Measurements from ENCODE around the gene CYGB.

CYGB gene

GRCh38 chr17:76550712-76551615, 13.5 kb upstream of the CYGB start:
- DNase-seq (ENCODE audit: low read depth): no peak

- no peak for DNase-seq (ENCODE audit: low read depth)
Observed at GRCh38 chr17:76549539-76549938, 12.0 kb upstream of the CYGB start.

GRCh38 chr17:76549215-76549518, 11.7 kb upstream of the CYGB start:
- no peak for DNase-seq (ENCODE audit: low read depth)

GRCh38 chr17:76548378-76549214, 11.1 kb upstream of the CYGB start:
- DNase-seq (ENCODE audit: low read depth): no peak

GRCh38 chr17:76547642-76548202, 10.2 kb upstream of the CYGB start:
- no peak for DNase-seq (ENCODE audit: low read depth)

DNA sequence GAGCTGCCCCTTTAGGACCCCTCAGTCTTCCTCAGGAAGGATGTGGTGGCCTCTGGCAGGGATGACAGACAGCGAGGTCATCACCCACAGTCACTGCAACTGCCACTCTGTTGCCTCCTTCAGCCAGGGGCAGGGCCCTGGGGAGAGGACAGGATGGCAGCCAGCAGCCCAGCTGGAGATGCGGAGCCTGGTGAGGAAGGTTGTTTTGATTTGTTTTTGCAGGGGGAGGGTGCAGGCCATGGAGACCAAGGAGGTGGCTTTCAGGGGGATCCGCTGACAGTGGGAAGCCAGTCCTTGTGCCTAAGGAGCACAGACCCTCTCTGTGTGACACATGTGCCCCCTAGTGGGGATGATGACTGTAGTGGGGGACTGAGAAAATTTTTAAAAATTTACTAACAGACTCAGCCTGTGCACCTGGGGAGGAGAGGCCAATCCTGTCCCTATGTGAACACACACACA, 9.7 kb upstream of the CYGB start:
- no peak for DNase-seq (ENCODE audit: low read depth)

- no peak for DNase-seq (ENCODE audit: low read depth)
Observed at GRCh38 chr17:76546556-76547182, 9.2 kb upstream of the CYGB start.

GRCh38 chr17:76545918-76546555, 8.5 kb upstream of the CYGB start:
- DNase-seq (ENCODE audit: low read depth): no peak

DNA sequence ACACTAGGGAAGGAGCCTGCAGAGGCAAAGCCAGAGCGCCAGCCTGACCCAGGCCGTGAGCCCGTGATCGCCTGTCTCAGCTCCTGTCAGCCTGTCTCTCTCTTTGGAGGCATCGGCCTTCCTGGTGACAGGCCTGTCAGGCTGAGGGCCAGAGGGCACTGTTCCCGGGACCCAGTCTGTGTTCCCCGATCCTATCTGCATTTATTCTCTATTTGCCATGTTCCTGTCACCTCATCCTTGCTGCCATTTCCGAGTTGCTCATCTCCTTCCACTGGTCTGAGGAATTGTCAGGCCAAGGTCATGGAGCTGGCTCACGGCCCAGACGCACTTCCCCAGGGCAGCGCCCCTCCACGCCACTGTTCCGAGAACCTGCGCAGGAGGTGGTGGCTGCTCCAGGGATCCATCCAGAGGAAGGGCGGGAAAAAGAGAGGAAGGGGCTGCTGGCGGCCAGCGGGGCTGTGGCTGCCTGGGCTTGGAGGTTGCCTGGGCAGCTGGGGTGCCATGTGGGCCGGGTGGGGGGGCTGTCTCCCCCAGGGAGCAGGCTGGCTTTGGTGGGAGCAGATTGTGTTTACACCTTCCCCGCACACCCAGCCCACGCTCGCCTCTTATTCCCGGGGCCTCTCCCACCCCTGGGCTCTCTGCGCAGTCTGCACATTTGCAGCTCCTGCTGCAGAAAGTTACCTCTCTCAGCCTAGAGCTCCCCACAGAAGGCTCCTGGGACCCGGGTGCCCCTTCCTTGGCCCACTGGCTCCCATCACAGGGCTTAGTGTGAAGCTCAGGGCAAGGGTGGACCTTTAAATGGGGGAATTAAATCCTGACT, 7.2 kb upstream of the CYGB start:
- no peak for DNase-seq (ENCODE audit: low read depth)

GRCh38 chr17:76543826-76544545, 6.5 kb upstream of the CYGB start:
- no peak for DNase-seq (ENCODE audit: low read depth)

DNA sequence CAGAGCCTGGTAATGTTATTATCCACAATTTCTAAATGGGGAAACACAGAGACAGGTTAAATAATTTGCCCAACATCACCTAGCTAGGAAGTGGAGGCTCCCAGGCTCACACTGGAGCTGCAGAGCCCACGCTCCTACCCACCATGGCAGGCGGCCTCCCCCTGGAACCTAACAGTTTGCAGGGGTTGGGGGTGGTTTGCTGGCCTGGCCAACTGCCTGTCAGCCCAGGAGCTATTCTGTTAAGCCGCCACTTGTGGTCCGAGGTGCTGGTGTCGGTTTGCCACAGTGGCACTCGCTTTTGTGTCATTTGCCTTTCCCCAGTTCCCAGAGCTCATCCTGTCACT, 5.9 kb upstream of the CYGB start:
- DNase-seq (ENCODE audit: low read depth): no peak

GRCh38 chr17:76542984-76543383, 5.5 kb upstream of the CYGB start:
- no peak for DNase-seq (ENCODE audit: low read depth)

DNA sequence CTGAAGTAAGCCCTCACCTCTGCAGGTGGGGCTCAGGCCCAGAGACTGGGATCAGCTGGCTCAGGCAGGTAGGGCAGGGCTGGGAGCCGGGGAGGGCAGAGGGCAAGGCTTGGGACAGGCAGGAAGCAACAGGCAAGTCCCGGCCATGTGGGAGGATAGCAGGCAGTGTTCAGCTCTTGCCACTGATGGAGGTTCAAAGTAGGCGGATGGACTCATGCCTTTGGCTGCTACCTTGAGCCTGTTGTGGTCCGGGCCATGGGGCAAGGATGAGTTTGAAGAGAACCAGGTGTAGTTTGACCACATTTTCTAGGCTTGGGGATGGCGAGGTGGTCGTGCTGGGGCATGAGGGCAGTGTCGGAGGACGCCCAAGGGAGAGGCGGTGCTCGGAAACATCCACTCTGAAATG, 5.1 kb upstream of the CYGB start:
- no peak for DNase-seq (ENCODE audit: low read depth)

DNA sequence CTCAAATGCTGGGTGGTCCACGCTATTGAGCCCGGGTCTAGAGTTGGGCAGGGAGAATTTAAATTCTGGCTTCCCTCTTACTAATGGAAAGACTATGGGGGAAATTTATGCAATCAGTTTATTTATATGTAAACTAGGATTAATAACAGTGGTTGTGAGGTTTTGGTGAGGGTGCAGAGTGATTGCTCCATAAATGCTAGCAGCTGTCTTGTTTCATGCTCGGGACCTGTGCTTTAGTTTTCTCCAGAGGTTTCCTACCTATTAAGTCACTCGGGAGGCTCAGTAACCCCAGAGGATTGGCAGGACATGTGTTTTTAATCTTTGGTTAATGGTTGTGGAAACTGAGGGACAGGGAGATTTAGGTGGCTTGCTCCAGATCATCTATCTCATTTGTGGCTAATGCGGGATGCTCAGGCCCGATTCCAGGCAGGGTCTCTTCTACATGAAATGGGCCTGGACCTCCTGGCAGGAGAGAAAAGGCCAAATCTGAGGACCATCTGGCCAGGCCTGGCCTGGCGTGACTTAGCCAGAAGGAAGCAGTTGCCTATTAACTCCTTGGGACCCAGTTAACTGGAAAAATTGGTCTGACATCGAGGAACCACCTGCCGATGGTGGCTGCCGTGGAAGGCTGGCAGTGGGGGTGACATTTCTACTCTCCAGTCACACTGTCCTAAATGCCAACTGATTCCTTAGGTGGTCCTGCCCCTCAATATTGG, 4.4 kb upstream of the CYGB start:
- no peak for DNase-seq (ENCODE audit: low read depth)

- DNase-seq (ENCODE audit: low read depth): no peak
Observed at GRCh38 chr17:76540381-76541300, 3.1 kb upstream of the CYGB start.

- no peak for DNase-seq (ENCODE audit: low read depth)
Observed at GRCh38 chr17:76539631-76540271, 2.2 kb upstream of the CYGB start, which contains the start of gene PRCD. Gene PRCD (plus strand): TSS chr17:76540044. CDS start chr17:76540142, 98 bp downstream.

- no peak for DNase-seq (ENCODE audit: low read depth)
Observed at GRCh38 chr17:76538941-76539570, 1.5 kb upstream of the CYGB start.
